Progenitor cell of endocrine pancreas (in vitro differentiated cells): ENCODE results near the gene CIT. TPM values are rescaled to one million over a fixed set of nuclear protein-coding genes. Genes with fewer than 3 reads are reported as not detected.

ENCODE experiments used
- DNase-seq: peaks from one replicate; pipeline ENCODE4 v3.0.0; 2021; ENCODE audit warnings: low spot score; ENCODE audit not compliant: unreplicated experiment
- H3K27ac Mint-ChIP-seq: 2 replicates; pipeline ENCODE4 v1.8.0; 2021; ENCODE audit warnings: mild to moderate bottlenecking, moderate library complexity, mixed read lengths
- H3K27me3 Mint-ChIP-seq: 2 replicates; pipeline ENCODE4 v1.8.0; 2021; ENCODE audit warnings: mixed read lengths
- H3K36me3 Mint-ChIP-seq: 2 replicates; pipeline ENCODE4 v1.8.0; 2022; ENCODE audit warnings: mixed read lengths; ENCODE audit not compliant: insufficient read depth
- H3K4me1 Mint-ChIP-seq: 2 replicates; pipeline ENCODE4 v1.8.0; 2021; ENCODE audit warnings: low read depth, mixed read lengths
- H3K4me3 Mint-ChIP-seq: 2 replicates; pipeline ENCODE4 v1.8.0; 2021; ENCODE audit warnings: low read depth, mild to moderate bottlenecking, moderate library complexity, mixed read lengths
- H3K9me3 Mint-ChIP-seq: 2 replicates; pipeline ENCODE4 v1.8.0; 2021; ENCODE audit warnings: low read depth, mixed read lengths
- total RNA-seq: library from RNA; stranded (reverse); gene quantifications from 2 replicates; pipeline ENCODE4 v1.2.1, GENCODE V29; 2021
- TF ChIP-seq, protein P1 (sequence below): fragments of 200-600 bp; sonication (generic); IDR thresholded peaks from one replicate; pipeline ENCODE4 v1.5.0; 2021; ENCODE audit warnings: antibody characterized with exemption, mild to moderate bottlenecking; ENCODE audit not compliant: unreplicated experiment

Gene CIT
- total RNA-seq, 1 donor from 2014 or later, result 44.1 TPM

DNA sequence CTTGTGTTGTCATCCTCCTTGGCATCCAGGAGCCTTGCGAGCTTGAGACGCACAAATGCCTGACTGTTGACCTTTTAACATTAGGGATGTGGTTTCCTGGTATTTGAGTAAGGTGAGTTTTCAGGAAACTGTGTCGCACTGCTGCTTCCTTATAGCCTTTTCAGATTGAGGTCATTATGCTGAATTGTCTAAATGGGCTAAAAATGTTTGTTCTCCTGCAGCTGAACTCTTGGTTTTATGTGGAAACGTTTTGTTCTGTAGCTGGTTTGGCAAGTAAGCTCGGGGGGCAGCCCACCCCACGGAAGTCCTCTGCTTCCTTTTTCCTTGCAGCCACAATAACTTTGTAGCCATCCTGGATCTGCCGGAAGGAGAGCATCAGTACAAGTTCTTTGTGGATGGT is 203.5 kb downstream of the CIT start:
- H3K4me3 Mint-ChIP-seq, result no peak overlapping the region
- H3K27ac Mint-ChIP-seq, result peak overlapping the region; percentile 71
- H3K9me3 Mint-ChIP-seq, result no peaks in the 10 kb centered on the region
- H3K27me3 Mint-ChIP-seq, result no peaks in the 10 kb centered on the region
- no peak for DNase-seq
- H3K36me3 Mint-ChIP-seq, result peaks cover 52% of the 10 kb centered on the region
- peaks cover 27% of the 10 kb centered on the region for H3K4me1 Mint-ChIP-seq
- TF ChIP-seq, protein P1, sequence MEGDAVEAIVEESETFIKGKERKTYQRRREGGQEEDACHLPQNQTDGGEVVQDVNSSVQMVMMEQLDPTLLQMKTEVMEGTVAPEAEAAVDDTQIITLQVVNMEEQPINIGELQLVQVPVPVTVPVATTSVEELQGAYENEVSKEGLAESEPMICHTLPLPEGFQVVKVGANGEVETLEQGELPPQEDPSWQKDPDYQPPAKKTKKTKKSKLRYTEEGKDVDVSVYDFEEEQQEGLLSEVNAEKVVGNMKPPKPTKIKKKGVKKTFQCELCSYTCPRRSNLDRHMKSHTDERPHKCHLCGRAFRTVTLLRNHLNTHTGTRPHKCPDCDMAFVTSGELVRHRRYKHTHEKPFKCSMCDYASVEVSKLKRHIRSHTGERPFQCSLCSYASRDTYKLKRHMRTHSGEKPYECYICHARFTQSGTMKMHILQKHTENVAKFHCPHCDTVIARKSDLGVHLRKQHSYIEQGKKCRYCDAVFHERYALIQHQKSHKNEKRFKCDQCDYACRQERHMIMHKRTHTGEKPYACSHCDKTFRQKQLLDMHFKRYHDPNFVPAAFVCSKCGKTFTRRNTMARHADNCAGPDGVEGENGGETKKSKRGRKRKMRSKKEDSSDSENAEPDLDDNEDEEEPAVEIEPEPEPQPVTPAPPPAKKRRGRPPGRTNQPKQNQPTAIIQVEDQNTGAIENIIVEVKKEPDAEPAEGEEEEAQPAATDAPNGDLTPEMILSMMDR, result no peak

DNA sequence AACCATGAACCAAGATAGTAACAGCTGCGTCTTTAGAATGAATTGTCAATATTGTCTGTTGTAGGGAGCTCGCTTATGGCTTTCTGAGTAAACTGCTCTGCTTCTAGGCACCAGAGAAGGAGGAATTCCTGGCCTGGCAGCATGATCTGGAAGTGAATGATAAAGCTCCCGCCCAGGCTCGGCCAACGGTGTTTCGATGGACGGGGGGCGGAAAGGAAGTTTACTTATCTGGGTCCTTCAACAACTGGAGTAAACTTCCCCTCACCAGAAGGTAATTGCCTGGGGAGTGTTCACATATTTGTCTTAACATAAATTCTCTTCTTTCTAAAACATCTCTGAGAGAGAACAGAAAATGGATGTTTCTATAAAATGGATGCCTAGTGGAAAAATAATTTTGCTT is 204.9 kb downstream of the CIT start:
- TF ChIP-seq, protein P1, result no peak
- Mint-ChIP-seq H3K27ac (peak overlapping the region; percentile 20), H3K36me3 (peaks cover 45% of the 10 kb centered on the region), H3K4me3 (peak overlapping the region; percentile 17), H3K4me1 (peaks cover 33% of the 10 kb centered on the region), H3K9me3 (no peaks in the 10 kb centered on the region), H3K27me3 (no peaks in the 10 kb centered on the region)
- no peak for DNase-seq

DNA sequence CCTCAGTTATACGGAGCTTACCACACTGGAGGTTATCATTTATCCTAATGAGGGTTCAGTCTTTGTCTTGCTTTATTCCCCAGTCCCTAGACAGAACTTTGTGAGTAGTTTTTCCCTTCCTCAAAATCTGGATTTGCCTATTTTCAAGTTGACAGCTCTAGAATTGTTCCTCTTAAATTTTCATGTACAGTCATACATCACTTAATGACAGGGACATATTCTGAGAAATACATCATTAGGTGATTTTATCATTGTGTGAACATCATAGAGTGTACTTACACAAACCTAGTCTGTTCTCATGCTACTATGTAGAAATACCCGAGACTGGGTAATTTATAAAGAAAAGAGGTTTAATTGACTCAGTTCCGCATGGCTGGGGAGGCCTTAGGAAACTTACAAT is 206.1 kb downstream of the CIT start:
- Mint-ChIP-seq H3K27ac (peak overlapping the region; percentile 33), H3K36me3 (peaks cover 35% of the 10 kb centered on the region), H3K27me3 (no peaks in the 10 kb centered on the region), H3K9me3 (no peaks in the 10 kb centered on the region), H3K4me3 (no peak overlapping the region), H3K4me1 (peaks cover 35% of the 10 kb centered on the region)
- no peak for DNase-seq
- TF ChIP-seq, protein P1, result no peak

DNA sequence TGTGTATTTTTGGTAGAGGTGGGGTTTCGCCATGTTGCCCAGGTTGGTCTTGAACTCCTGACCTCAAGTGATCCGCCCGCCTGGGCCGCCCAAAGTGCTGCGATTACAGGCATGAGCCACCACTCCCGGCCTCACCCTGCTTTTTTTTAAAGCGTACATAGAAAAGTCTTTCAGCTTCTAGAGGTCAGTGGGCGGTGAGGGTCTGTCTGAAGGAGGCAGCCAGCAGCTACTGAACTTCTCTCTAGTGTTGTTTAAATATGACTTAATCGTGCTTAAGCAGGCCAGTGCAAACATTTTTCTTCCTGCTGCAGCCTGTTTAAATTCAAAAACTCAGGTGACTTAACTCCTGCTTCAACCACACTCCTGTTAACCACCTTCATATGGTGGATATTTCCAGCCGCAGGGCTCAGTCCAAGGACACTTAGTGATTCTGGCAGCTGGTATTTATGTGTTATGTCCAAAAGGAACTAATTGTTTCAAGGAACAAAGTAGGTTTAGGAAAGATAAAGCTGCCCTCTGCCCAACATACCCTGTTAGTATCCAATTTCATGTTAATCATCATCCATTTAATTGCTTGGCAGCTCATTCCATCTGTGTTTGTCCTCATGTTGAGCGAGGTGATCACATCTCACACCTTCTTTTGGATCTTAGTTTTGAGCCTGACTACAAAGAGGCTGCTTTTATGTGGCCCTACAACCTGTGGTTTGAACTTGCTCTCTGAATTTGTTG is 207.2 kb downstream of the CIT start:
- H3K4me3 Mint-ChIP-seq, result peak overlapping the region; percentile 78
- TF ChIP-seq, protein P1, result no peak
- H3K4me1 Mint-ChIP-seq, result peaks cover 35% of the 10 kb centered on the region
- H3K9me3 Mint-ChIP-seq, result no peaks in the 10 kb centered on the region
- DNase-seq, result no peak
- H3K36me3 Mint-ChIP-seq, result peaks cover 30% of the 10 kb centered on the region
- H3K27me3 Mint-ChIP-seq, result no peaks in the 10 kb centered on the region
- peak overlapping the region; percentile 92 for H3K27ac Mint-ChIP-seq

DNA sequence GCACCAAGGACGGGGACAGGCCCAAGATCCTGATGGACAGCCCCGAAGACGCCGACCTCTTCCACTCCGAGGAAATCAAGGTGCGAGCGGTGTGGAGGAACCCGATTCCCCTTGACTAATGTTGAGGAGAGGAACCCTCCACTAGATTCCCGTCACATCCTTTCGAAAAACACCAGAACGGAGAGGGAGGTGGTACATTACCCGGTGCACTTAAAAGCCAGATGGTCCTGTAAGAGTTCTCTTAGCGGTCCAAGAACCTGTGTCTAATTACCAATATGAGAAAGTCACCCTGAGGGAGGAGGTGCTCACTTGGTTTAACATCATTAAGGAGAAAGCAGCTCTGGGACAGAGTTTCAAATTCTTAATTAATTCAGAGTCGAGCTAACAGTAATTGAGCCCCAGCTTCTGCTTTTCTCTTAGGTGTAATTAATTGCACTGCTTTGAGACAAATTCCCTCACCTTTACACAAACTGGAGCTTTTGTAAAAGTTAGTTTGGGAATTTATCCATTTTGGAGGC is 208.7 kb downstream of the CIT start:
- no peaks in the 10 kb centered on the region for H3K9me3 Mint-ChIP-seq

More for the DNA sequence above, 208.7 kb downstream of the CIT start:
- Mint-ChIP-seq H3K27me3 (no peaks in the 10 kb centered on the region), H3K4me3 (peak overlapping the region; percentile 92), H3K36me3 (peaks cover 19% of the 10 kb centered on the region), H3K27ac (peak overlapping the region; percentile 96), H3K4me1 (peaks cover 35% of the 10 kb centered on the region)
- no peak for DNase-seq
- TF ChIP-seq, protein P1, result no peak
